ENCODE results near the gene ZNF479.
"Not testable (repeated sequence)": the region's sequence is repeated elsewhere in the genome, so short reads cannot be mapped to it uniquely, and the experiment has no call there.

The ZNF479 gene

GRCh38 chr7:57132336-57132735 is at the start of gene ZNF479:
Gene ZNF479, minus strand, starts transcription at chr7:57132436. Its CDS starts 112 bp downstream, at chr7:57132324.
- not testable (repeated sequence) for DNase-seq

- no peak for DNase-seq
These were observed 49.8 kb upstream of the ZNF479 start for GRCh38 chr7:57182031-57182430.

- no peak for DNase-seq
These were observed 49.0 kb upstream of the ZNF479 start for GRCh38 chr7:57181281-57181680.

- no peak for DNase-seq
These were observed 47.7 kb upstream of the ZNF479 start for GRCh38 chr7:57179776-57180415.

GRCh38 chr7:57178768-57179139 is 46.5 kb upstream of the ZNF479 start:
- no peak for DNase-seq

- DNase-seq, result no peak
These were observed 45.9 kb upstream of the ZNF479 start for GRCh38 chr7:57177856-57178767.

GRCh38 chr7:57176928-57177635 is 44.8 kb upstream of the ZNF479 start:
- DNase-seq, result no peak

- no peak for DNase-seq
These were observed 33.2 kb upstream of the ZNF479 start for GRCh38 chr7:57165285-57165899.

- not testable (repeated sequence) for DNase-seq
These were observed 12.0 kb downstream of the ZNF479 start for GRCh38 chr7:57120123-57120784.
